Measurements from ENCODE around the gene JPH3.

DNA sequence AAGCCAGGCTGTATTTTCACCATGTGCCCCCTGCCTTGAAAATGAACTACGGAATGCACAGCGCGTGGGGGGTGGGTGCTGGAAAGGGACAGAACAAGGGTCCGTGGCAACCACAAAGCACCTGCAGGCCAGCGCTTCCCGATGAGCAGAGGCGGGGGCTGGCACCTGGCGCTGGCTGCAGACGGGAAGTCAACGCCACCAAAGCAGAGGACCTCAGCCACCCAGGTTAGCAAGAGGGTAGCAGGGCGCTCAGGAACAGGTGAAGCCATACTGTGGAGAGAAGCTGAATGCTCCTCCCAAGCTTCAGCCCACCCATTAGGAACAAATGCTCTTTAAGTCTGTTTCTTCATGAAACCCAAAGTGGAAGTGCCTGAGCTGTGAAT lies 98.8 kb downstream of the JPH3 start:
- TF ChIP-seq, protein P1, sequence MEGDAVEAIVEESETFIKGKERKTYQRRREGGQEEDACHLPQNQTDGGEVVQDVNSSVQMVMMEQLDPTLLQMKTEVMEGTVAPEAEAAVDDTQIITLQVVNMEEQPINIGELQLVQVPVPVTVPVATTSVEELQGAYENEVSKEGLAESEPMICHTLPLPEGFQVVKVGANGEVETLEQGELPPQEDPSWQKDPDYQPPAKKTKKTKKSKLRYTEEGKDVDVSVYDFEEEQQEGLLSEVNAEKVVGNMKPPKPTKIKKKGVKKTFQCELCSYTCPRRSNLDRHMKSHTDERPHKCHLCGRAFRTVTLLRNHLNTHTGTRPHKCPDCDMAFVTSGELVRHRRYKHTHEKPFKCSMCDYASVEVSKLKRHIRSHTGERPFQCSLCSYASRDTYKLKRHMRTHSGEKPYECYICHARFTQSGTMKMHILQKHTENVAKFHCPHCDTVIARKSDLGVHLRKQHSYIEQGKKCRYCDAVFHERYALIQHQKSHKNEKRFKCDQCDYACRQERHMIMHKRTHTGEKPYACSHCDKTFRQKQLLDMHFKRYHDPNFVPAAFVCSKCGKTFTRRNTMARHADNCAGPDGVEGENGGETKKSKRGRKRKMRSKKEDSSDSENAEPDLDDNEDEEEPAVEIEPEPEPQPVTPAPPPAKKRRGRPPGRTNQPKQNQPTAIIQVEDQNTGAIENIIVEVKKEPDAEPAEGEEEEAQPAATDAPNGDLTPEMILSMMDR (IDR thresholded peaks at IDR 0.05), result no peak
- TF ChIP-seq POLR2A (IDR thresholded peaks at IDR 0.05), result no peak
